GM19239 (cell line): Measurements from ENCODE around the gene AMN1.
A peak's percentile ranks its signal among the peaks of the same experiment; 100 is the strongest.
"Not testable (repeated sequence)": the region's sequence is repeated elsewhere in the genome, so short reads cannot be mapped to it uniquely, and the experiment has no call there.

Source experiments
- DNase-seq: peaks from one replicate; pipeline ENCODE4 v3.0.0; 2011; ENCODE audit warnings: low spot score; ENCODE audit not compliant: insufficient read length
- FAIRE-seq: peaks from 2 replicates; lab custom pipeline; 2011; peaks lifted over from hg19 to GRCh38; lab: Jason Lieb, UNC

The AMN1 gene

GRCh38 chr12:31689921-31690320 is 38.9 kb downstream of the AMN1 start:
- not testable (repeated sequence) for DNase-seq, FAIRE-seq

- DNase-seq (no peak), FAIRE-seq (peak; percentile 40)
These were observed 41.7 kb downstream of the AMN1 start for GRCh38 chr12:31687101-31687527.

- no peak for FAIRE-seq
- no peak for DNase-seq
These were observed 43.0 kb downstream of the AMN1 start for GRCh38 chr12:31685801-31686200.

- peak; percentile 54 for DNase-seq
- peak; percentile 96 for FAIRE-seq
These were observed 46.5 kb downstream of the AMN1 start for GRCh38 chr12:31682136-31682962.

- FAIRE-seq: no peak
- no peak for DNase-seq
These were observed 56.3 kb downstream of the AMN1 start for GRCh38 chr12:31672521-31672920.

GRCh38 chr12:31669582-31669981 is 59.2 kb downstream of the AMN1 start:
- not testable (repeated sequence) for FAIRE-seq, DNase-seq

GRCh38 chr12:31669020-31669419 is 59.8 kb downstream of the AMN1 start:
- no peak for DNase-seq
- FAIRE-seq: no peak

GRCh38 chr12:31664038-31664437 is 64.8 kb downstream of the AMN1 start:
- FAIRE-seq (no peak), DNase-seq (no peak)

GRCh38 chr12:31663576-31663975 is 65.2 kb downstream of the AMN1 start:
- no peak for FAIRE-seq
- no peak for DNase-seq

- no peak for DNase-seq
- FAIRE-seq: peak; percentile 56
These were observed 66.5 kb downstream of the AMN1 start for GRCh38 chr12:31662176-31662849.

- FAIRE-seq (peak; percentile 94), DNase-seq (peak; percentile 73)
These were observed 69.5 kb downstream of the AMN1 start, which contains the start of gene ETFBKMT for GRCh38 chr12:31659087-31659942. TSS of gene ETFBKMT (plus strand) at chr12:31659688. CDS start at chr12:31661954, 2,266 bp downstream.

GRCh38 chr12:31658471-31659086 is 70.2 kb downstream of the AMN1 start:
- DNase-seq: no peak
- peak; percentile 11 for FAIRE-seq

- FAIRE-seq: no peak
- no peak for DNase-seq
These were observed 73.0 kb downstream of the AMN1 start for GRCh38 chr12:31655792-31656191.

GRCh38 chr12:31655208-31655607 is 73.6 kb downstream of the AMN1 start:
- DNase-seq (no peak), FAIRE-seq (no peak)

GRCh38 chr12:31651893-31652521 is 76.8 kb downstream of the AMN1 start:
- no peak for DNase-seq
- FAIRE-seq: no peak

GRCh38 chr12:31650918-31651317 is 77.9 kb downstream of the AMN1 start:
- FAIRE-seq: no peak
- DNase-seq: no peak

GRCh38 chr12:31647086-31647491 is 81.7 kb downstream of the AMN1 start:
- FAIRE-seq (no peak), DNase-seq (no peak)

- FAIRE-seq (no peak), DNase-seq (no peak)
These were observed 82.9 kb downstream of the AMN1 start for GRCh38 chr12:31645924-31646323.

GRCh38 chr12:31644536-31644935 is 84.3 kb downstream of the AMN1 start:
- FAIRE-seq: no peak
- no peak for DNase-seq
